ENCODE measurements around the gene DNM2.
"Not testable (repeated sequence)": the region's sequence is repeated elsewhere in the genome, so short reads cannot be mapped to it uniquely, and the experiment has no call there.

DNM2 gene

GRCh38 chr19:10717356-10718204, at the start of gene DNM2:
Gene DNM2, plus strand, starts transcription at chr19:10718079. Its CDS starts 164 bp downstream, at chr19:10718243.
- TF ChIP-seq FOXM1 (IDR thresholded peaks at IDR 0.05; ENCODE audit: borderline replicate concordance) = peak; percentile 62
- TF ChIP-seq ELF4 (IDR thresholded peaks at IDR 0.05) = peak; percentile 56; the same call in 1 of the 2 replicates
- no peak for TF ChIP-seq FOXA1 (IDR thresholded peaks at IDR 0.05)
- peak; percentile 100 for TF ChIP-seq PKNOX1 (IDR thresholded peaks at IDR 0.05)
- no peak for TF ChIP-seq CTBP1 (IDR thresholded peaks at IDR 0.05; ENCODE audit: borderline replicate concordance)
- no peak for TF ChIP-seq TARDBP (IDR thresholded peaks at IDR 0.05)
- peak; percentile 93 for TF ChIP-seq SP1 (IDR thresholded peaks at IDR 0.05)
- peak; percentile 91 for DNase-seq (ENCODE audit: extremely low spot score)
- ChIA-PET POLR2A (interaction anchor here (0.7 to 3.4 kb wide), 14 partner anchors 8 to 155 kb away, joined by 3 to 26 read pairs (median 4); partner anchors contain the start of genes QTRT1 and TMED1), CTCF (interaction anchor here (0.6 to 2.9 kb wide), 15 partner anchors 14 to 211 kb away, joined by 3 to 16 read pairs (median 4); partner anchors contain the start of gene QTRT1)

- POLR2A ChIA-PET = no interaction called here
- TF ChIP-seq LEF1 (IDR thresholded peaks at IDR 0.05; ENCODE audit: borderline replicate concordance) = no peak
- no peak for TF ChIP-seq NFRKB (IDR thresholded peaks at IDR 0.05)
- no peak for TF ChIP-seq L3MBTL2 (conservative IDR thresholded peaks at IDR 0.05)
- TF ChIP-seq SP1 (IDR thresholded peaks at IDR 0.05) = no peak
- no peak for TF ChIP-seq ARNT (IDR thresholded peaks at IDR 0.05)
- no peak for TF ChIP-seq PKNOX1 (IDR thresholded peaks at IDR 0.05)
- no peak for TF ChIP-seq FOXK2 (IDR thresholded peaks at IDR 0.05)
- TF ChIP-seq HDGF (IDR thresholded peaks at IDR 0.05; ENCODE audit: borderline replicate concordance) = no peak
- TF ChIP-seq BHLHE40 (IDR thresholded peaks at IDR 0.05; ENCODE audit: borderline replicate concordance) = no peak
- no peak for TF ChIP-seq ELF4 (IDR thresholded peaks at IDR 0.05)
- TF ChIP-seq ZNF384 (IDR thresholded peaks at IDR 0.05) = no peak
- no peak for TF ChIP-seq SUZ12 (IDR thresholded peaks at IDR 0.05)
- TF ChIP-seq FOXM1 (IDR thresholded peaks at IDR 0.05; ENCODE audit: borderline replicate concordance) = no peak
- TF ChIP-seq FOXA1 (IDR thresholded peaks at IDR 0.05) = no peak
- TF ChIP-seq CTBP1 (IDR thresholded peaks at IDR 0.05; ENCODE audit: borderline replicate concordance) = no peak
- no peak for DNase-seq (ENCODE audit: extremely low spot score)
- CTCF ChIA-PET = no interaction called here
Observed at GRCh38 chr19:10669246-10669645, 48.6 kb upstream of the DNM2 start.

- TF ChIP-seq PKNOX1 (IDR thresholded peaks at IDR 0.05) (no peak), ARNT (IDR thresholded peaks at IDR 0.05) (no peak), TARDBP (IDR thresholded peaks at IDR 0.05) (no peak), FOXK2 (IDR thresholded peaks at IDR 0.05) (no peak), CTBP1 (IDR thresholded peaks at IDR 0.05; ENCODE audit: borderline replicate concordance) (no peak), LEF1 (IDR thresholded peaks at IDR 0.05; ENCODE audit: borderline replicate concordance) (no peak), FOXM1 (IDR thresholded peaks at IDR 0.05; ENCODE audit: borderline replicate concordance) (no peak), BHLHE40 (IDR thresholded peaks at IDR 0.05; ENCODE audit: borderline replicate concordance) (no peak), SUZ12 (IDR thresholded peaks at IDR 0.05) (no peak)
- CTCF ChIA-PET = no interaction called here
- POLR2A ChIA-PET = no interaction called here
- no peak for DNase-seq (ENCODE audit: extremely low spot score)
Observed at GRCh38 chr19:10670182-10670581, 47.7 kb upstream of the DNM2 start.

GRCh38 chr19:10670876-10671804, 46.7 kb upstream of the DNM2 start:
- POLR2A ChIA-PET = no interaction called here
- CTCF ChIA-PET = no interaction called here

GRCh38 chr19:10671922-10672321, 46.0 kb upstream of the DNM2 start:
- CTCF ChIA-PET; POLR2A ChIA-PET; DNase-seq (ENCODE audit: extremely low spot score): not testable (repeated sequence)

More at GRCh38 chr19:10670876-10671804, 46.7 kb upstream of the DNM2 start:
- no peak for DNase-seq (ENCODE audit: extremely low spot score)
- TF ChIP-seq PKNOX1 (IDR thresholded peaks at IDR 0.05) = no peak
- TF ChIP-seq LEF1 (IDR thresholded peaks at IDR 0.05; ENCODE audit: borderline replicate concordance) = no peak
- no peak for TF ChIP-seq ELF4 (IDR thresholded peaks at IDR 0.05)

- CTCF ChIA-PET = interaction anchor here (0.7 kb wide), 2 partner anchors 26 to 183 kb away, joined by 8 to 12 read pairs; no protein-coding TSS in a partner anchor
- POLR2A ChIA-PET; DNase-seq (ENCODE audit: extremely low spot score): not testable (repeated sequence)
Observed at GRCh38 chr19:10675214-10675613, 42.7 kb upstream of the DNM2 start.

All from HEK293T (cell line).